Hematopoietic multipotent progenitor cell treated with erythropoietin and hydrocortisone succinate and interleukin-3 and kit ligand, for 4 days (in vitro differentiated cells): ENCODE data around the gene ATRX.
A peak's percentile ranks its signal among the peaks of the same experiment; 100 is the strongest.
"Not testable (repeated sequence)": the region's sequence is repeated elsewhere in the genome, so short reads cannot be mapped to it uniquely, and the experiment has no call there.

ENCODE experiments used
- DNase-seq: peaks from one replicate; pipeline ENCODE4 v3.0.0-alpha.2; 2015

The ATRX gene

DNA sequence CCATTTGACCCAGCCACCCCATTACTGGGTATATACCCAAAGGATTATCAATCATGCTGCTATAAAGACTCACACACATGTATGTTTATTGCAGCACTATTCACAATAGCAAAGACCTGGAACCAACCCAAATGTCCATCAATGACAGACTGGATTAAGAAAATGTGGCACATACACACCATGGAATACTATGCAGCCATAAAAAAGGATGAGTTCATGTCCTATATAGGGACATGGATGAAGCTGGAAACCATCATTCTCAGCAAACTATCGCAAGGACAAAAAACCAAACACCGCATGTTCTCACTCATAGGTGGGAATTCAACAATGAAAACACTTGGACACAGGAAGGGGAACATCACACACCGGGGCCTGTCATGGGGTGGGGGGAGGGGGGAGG is 59.9 kb downstream of the ATRX start:
- not testable (repeated sequence) for DNase-seq

- no peak for DNase-seq
These were observed 62.3 kb downstream of the ATRX start for GRCh38 chrX:77723681-77724080.

DNA sequence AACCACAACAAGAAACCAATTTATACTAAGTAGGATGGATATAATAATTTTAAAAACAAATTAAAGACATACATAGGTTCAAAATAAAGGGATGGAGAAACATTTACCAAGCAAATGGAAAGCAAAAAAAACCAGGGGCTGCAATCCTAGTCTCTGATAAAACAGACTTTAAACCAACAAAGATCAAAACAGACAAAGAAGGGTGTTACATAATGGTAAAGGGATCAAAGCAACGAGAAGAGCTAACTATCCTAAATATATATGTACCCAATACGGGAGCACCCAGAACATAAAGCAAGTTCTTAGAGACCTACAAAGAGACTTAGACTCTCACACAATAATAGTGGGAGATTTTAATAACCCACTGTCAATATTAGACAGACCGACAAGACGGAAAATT is 66.6 kb downstream of the ATRX start:
- DNase-seq: no peak

DNA sequence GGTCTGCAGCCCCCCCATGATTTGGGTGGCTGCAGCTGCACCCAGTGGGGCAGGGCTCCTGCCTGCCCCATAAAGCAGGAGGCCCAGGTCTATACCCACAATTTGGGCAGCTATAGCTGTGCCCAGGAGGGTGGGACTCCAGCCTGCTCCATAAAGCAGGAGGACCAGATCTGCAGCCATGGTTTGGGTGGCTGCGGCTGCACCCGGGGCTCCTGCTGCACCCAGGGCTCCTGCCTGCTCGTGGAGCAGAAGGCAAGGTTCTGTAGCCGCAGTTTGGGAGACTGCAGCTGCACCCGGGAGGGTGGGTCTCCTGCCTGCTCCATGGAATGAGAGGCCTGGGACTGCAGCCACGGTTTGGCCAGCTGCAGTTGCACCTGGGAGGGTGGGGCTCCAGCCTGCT is 81.1 kb downstream of the ATRX start:
- no peak for DNase-seq

- no peak for DNase-seq
These were observed 87.8 kb downstream of the ATRX start for GRCh38 chrX:77698242-77698641.

DNA sequence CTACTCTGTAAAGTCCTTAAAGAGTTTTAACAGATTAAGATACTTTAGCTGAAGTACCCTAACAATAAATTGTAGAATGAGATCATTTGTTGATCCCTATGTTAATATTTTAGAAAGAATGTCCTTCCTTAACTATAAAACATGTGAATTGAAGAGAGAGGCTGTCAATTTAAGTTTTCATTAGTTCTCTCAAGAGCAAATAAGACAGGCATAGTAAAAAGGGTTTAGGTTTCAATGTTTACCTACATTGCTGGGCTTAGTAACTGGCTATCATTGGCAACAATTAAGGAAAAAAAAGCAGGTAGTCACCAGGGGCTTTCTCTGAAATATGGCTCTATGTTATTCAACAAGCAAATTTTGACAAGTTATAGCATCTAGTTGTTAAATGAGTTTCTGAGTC is 91.5 kb downstream of the ATRX start:
- DNase-seq: no peak

DNA sequence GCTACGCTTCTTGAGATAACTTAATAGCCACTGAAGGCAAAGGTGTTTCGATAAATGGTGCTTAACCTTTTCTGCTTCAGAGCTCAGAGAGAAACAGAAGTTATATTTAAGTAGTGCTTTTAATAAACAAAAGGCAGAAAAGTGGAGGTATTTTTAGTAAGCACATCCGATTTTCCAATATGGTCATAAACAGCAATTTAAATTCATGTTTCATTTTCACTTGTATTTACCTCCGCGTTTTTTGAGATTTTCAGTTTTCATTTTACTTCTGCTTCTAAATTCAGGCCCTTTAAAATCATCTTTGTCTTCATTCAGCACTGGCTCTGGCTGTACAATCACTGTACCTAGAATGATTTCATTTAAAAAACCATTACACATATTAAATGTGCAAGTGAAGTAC is 92.4 kb downstream of the ATRX start:
- DNase-seq: no peak

DNA sequence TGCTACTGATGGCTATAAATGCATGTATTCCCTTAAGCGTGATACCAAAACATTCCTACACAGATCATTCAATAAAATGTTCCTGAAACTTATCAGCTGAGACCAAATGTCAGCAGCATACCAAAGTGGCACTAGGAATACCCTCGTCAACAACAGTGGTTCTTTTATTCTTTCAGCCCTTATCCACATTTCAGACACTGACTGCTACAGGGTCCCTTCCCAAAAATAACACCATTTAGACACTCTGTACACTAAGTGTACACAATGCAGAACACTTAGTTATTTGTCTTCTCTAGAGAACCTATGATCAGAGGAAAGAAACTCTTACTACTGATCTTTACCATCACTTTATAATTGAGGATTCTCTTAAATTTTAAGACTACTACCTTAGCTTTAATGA is 94.1 kb downstream of the ATRX start:
- DNase-seq: no peak

DNA sequence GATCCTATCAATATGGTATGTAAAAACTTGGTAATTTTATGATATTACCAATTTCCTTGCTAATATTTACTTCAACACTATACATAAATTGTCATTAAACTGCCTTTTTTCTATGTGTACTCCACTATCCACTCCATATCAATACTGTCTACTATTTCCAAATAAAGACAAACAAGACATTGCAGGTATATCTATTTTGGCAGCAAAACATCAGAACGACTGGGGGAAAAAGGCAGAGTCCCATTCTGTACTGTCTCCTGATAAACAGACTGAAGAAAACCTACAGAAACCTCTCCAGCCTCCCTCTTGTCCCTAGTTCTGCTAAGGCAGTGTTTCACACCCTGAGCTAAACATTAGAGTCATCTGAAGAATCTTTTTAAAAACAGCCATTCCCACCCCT is 96.6 kb downstream of the ATRX start:
- DNase-seq: no peak

- not testable (repeated sequence) for DNase-seq
These were observed 100.3 kb downstream of the ATRX start for GRCh38 chrX:77685683-77686082.

GRCh38 chrX:77679144-77679543 is 106.9 kb downstream of the ATRX start:
- DNase-seq: no peak

DNA sequence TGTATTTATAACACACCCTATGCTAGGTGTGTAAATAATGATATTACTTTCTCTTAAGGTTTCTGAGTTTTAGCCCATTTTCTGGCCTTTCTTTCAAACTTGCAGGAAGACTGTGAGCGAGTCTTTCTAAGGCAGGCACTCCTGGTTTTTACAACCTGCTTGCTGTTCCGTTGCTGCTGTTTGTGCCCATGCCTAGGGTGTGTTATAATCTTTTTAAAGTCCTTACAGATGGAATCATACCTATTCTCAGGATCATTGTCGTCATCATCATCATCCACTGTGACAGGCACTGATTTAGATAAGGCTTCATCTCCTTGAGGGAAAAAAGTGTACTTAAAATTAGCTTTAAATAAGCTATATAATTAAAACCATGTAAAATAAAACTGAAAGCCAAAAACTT is 110.0 kb downstream of the ATRX start:
- DNase-seq: no peak

- peak; percentile 67 for DNase-seq
These were observed 117.4 kb downstream of the ATRX start for GRCh38 chrX:77668391-77669237.

DNA sequence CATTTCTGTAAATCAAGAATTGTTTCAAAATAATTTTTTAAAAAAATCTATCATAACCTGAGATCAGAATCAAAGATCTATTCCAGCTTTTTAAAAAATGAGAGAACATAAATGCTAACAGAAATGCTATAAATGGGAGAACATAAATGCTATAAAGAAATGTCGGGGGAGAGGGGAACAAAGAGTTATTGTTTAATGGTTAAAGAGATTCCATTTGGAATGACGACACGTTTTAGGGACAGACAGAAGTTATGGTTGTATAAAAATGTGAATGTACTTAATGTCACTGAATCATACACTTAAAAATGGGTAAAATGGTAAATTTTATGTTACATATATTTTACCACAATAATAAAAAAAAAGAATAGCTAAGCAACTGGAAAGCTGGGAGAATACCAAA is 127.1 kb downstream of the ATRX start:
- no peak for DNase-seq

- DNase-seq: no peak
These were observed 133.9 kb downstream of the ATRX start for GRCh38 chrX:77652095-77652494.

DNA sequence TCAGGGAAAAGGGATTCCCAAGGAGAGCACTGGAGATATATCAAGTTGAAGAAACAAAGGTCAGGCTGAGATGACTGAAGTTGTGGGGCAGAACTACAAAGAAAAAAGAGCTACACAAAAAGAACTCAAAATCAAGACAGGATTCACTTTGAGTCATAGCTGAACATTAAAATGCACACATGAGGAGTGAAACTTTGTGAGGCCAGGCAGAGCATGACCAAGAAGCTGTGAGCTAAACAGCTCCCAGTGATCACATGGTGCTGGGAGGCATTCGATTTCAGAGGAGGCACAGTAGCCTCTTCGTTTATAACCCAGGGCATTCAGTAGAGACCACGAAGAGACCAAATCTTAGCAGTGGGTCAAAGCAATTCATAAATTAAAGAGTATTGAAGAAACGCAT is 145.3 kb downstream of the ATRX start:
- no peak for DNase-seq

DNA sequence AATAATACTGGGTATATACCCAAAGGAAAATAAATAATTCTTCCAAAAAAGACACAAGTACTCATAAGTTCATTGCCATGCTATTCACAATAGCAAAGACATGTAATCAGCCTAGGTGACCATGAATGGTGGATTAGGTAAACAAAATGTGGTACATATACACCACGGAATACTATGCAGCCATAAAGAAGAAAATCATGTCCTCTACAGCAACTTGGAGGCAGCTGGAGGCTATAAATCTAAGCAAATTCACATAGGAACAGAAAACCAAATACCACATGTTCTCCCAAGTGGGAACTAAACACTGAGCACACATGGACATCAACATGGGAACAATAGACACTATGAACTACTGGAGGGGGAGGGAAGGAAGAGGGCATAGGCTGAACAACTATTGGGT is 146.2 kb downstream of the ATRX start:
- DNase-seq: no peak

GRCh38 chrX:77638397-77638796 is 147.6 kb downstream of the ATRX start:
- peak; percentile 2 for DNase-seq

- DNase-seq: no peak
These were observed 150.6 kb downstream of the ATRX start for GRCh38 chrX:77635373-77635772.

DNA sequence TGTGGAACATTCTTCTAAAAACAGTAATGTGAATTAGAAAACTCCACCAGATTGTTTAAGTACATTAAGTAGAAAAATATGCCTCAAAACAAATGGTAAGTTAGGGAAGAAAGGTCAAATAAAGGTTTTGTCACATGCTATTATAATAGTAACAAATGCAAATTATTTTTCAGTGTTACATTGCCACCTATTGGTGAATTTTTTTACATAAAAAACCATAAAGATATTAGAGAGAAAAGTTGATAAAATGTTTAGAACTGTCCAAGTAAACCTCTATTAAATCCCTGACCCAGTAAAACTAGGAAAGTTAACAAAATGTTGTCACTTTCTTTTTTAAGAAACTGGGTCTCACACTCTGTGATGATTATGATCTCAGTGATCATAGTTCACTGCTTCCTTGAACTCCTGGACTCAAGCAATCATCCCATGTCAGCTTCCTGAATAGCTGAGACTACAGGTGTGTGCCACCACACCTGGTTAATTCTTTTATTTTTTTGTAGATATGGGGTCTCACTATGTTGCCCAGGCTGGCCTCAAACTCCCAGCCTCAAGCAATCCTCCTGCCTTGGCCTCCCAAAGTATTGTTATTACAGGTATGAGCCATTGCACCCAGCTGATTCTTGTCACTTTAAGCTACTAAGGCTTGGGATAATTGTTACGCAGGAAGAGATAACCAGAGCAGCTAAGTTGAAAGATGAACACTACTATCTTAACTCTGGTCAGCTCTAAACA is 157.6 kb downstream of the ATRX start:
- DNase-seq: peak; percentile 35

DNA sequence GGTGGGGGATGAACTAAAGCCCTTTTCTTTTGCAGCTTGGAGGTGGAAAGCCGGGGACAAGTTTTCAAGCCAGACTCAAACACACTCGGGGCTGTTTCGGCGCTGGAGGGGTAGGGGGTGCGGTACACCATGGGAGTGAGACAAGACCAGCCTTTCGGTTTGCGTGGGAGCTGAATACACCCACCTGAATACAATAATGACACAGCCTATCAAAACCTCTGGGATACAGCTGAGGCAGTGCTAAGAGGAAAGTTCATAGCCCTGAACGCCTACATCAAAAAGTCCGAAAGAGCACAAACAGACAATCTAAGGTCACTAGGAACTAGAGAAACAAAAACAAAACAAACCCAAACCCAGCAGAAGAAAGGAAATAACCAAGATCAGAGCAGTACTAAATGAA is 163.3 kb downstream of the ATRX start:
- DNase-seq: no peak

- DNase-seq: no peak
These were observed 163.8 kb downstream of the ATRX start for GRCh38 chrX:77622233-77622632.

- not testable (repeated sequence) for DNase-seq
These were observed 164.6 kb downstream of the ATRX start for GRCh38 chrX:77621453-77621852.

GRCh38 chrX:77617206-77617605 is 168.8 kb downstream of the ATRX start:
- no peak for DNase-seq
